OCI-LY7 (cell line): ENCODE measurements around the gene BRINP2.

Experiments used
- EZH2phosphoT487 ChIP-seq: fragments of 200-600 bp; sonication (generic); IDR thresholded peaks from 2 replicates; pipeline ENCODE4 v1.6.1; 2018; ENCODE audit warnings: low read depth, borderline replicate concordance, mild to moderate bottlenecking, mixed run types, antibody characterized with exemption, low read length, moderate library complexity, mixed read lengths
- TF ChIP-seq, protein P1 (sequence below): fragments of 200-600 bp; sonication (generic); conservative IDR thresholded peaks from 2 replicates; pipeline ENCODE4 v1.5.1; 2014; ENCODE audit warnings: mild to moderate bottlenecking, antibody characterized with exemption, low read length, moderate library complexity, mixed read lengths

GRCh38 chr1:177306981-177307380, 136.2 kb downstream of the BRINP2 start:
- TF ChIP-seq, protein P1, sequence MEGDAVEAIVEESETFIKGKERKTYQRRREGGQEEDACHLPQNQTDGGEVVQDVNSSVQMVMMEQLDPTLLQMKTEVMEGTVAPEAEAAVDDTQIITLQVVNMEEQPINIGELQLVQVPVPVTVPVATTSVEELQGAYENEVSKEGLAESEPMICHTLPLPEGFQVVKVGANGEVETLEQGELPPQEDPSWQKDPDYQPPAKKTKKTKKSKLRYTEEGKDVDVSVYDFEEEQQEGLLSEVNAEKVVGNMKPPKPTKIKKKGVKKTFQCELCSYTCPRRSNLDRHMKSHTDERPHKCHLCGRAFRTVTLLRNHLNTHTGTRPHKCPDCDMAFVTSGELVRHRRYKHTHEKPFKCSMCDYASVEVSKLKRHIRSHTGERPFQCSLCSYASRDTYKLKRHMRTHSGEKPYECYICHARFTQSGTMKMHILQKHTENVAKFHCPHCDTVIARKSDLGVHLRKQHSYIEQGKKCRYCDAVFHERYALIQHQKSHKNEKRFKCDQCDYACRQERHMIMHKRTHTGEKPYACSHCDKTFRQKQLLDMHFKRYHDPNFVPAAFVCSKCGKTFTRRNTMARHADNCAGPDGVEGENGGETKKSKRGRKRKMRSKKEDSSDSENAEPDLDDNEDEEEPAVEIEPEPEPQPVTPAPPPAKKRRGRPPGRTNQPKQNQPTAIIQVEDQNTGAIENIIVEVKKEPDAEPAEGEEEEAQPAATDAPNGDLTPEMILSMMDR = no peak
- TF ChIP-seq EZH2phosphoT487 = no peak
